ENCODE data around the gene WDR1. TPM values are rescaled to one million over a fixed set of nuclear protein-coding genes. Genes with fewer than 3 reads are reported as not detected.

WDR1 gene
- total RNA-seq, 2 donors from 2014 or later: 550 to 559 TPM

- Mint-ChIP-seq H3K4me3 (no peak overlapping the region), H3K36me3 (peaks cover 23% of the 10 kb centered on the region), H3K4me1 (ENCODE audit: low read depth in 2 of 2) (peaks cover 6 to 19% of the 10 kb centered on the region in 2 donors), H3K27me3 (no peaks in the 10 kb centered on the region), H3K9me3 (no peaks in the 10 kb centered on the region), H3K27ac (peak overlapping the region in 1 of 2 donors; percentile 37)
- ATAC-seq (no peak), DNase-seq (ENCODE audit: low spot score) (peak; percentile 49)
Observed at GRCh38 chr4:10077483-10078335, 38.9 kb downstream of the WDR1 start.

DNA sequence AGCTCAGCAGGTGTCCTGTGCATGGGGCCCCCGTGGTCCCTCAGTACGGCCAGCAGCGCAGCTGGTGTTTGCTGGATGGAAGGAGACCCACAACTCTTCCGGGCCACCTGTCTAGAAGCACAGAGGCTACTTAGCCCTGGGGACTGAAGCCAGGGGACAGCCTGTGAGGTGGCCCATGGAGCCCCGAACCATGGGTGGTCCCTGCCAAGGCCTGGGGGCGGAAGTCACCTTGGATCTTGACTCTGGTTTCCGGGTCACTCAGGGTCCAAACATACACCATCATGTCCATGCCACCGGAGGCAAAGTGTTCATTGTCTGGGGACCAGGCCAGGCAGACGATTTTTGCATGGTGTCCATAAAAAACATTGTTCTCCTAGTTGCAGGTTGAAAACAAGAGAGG, 39.5 kb downstream of the WDR1 start:
- no peaks in the 10 kb centered on the region for H3K27me3 Mint-ChIP-seq
- H3K36me3 Mint-ChIP-seq: peaks cover 23% of the 10 kb centered on the region
- peaks cover 6 to 15% of the 10 kb centered on the region in 2 donors for H3K4me1 Mint-ChIP-seq (ENCODE audit: low read depth in 2 of 2)
- no peaks in the 10 kb centered on the region for H3K9me3 Mint-ChIP-seq
- no peak overlapping the region for H3K27ac Mint-ChIP-seq
- ATAC-seq (no peak), DNase-seq (ENCODE audit: low spot score) (peak; percentile 31)
- no peak overlapping the region for H3K4me3 Mint-ChIP-seq

DNA sequence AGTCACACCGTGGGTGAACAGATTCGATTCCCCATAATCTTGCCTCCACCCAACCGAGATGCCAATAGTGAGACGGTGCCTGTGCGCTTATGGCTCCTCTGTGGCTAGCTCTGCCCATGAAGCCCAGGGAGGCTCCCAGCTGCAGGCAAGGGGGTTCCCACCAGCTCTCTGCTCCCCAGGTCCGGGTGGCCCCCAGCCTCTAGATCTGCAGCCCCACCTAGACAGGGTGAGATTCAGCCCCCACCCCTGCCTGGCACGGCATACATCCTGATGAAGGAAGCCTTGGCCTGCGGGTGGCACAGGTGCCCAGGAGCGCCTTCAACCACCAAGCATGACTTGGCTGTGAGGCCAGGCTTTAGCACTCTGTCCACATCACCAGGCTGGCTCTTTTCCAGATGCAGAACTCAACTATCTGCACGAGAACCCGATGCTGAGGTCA, 40.6 kb downstream of the WDR1 start:
- Mint-ChIP-seq H3K9me3 (no peaks in the 10 kb centered on the region), H3K27me3 (no peaks in the 10 kb centered on the region), H3K36me3 (peaks cover 18% of the 10 kb centered on the region), H3K4me3 (no peak overlapping the region), H3K27ac (peak overlapping the region; percentile 44 to 72), H3K4me1 (ENCODE audit: low read depth in 2 of 2) (peaks cover 6 to 12% of the 10 kb centered on the region in 2 donors)
- ATAC-seq (no peak), DNase-seq (ENCODE audit: low spot score) (peak; percentile 41)

- no peak overlapping the region for H3K27ac Mint-ChIP-seq
- DNase-seq (ENCODE audit: low spot score) (peak; percentile 5), ATAC-seq (no peak)
- no peaks in the 10 kb centered on the region for H3K9me3 Mint-ChIP-seq
- H3K36me3 Mint-ChIP-seq: peaks cover 18% of the 10 kb centered on the region
- H3K27me3 Mint-ChIP-seq: no peaks in the 10 kb centered on the region
- H3K4me1 Mint-ChIP-seq (ENCODE audit: low read depth in 2 of 2): peaks cover 6 to 12% of the 10 kb centered on the region in 2 donors
- H3K4me3 Mint-ChIP-seq: no peak overlapping the region
Observed at GRCh38 chr4:10075158-10075863, 41.3 kb downstream of the WDR1 start.

DNA sequence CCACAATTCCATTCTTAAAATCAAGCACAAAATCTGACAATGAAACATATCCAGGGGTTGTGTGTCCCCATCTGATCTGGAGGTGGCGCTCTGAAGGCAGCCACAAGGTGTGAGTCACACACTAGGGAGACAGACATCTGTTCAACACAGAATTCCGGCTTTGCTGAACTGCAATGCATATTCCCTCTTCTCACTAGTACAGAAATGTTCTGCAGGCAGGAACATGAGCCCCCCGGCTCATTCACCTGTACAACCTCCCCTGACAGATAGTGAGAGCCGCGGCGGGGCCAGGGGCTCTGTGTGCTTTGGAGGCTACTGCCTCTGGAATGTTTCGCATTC, 41.9 kb downstream of the WDR1 start:
- no peaks in the 10 kb centered on the region for H3K9me3 Mint-ChIP-seq
- H3K27ac Mint-ChIP-seq: no peak overlapping the region
- ATAC-seq (no peak), DNase-seq (ENCODE audit: low spot score) (peak; percentile 10)
- H3K4me1 Mint-ChIP-seq (ENCODE audit: low read depth in 2 of 2): peaks cover 6 to 13% of the 10 kb centered on the region in 2 donors
- H3K4me3 Mint-ChIP-seq: no peak overlapping the region
- H3K36me3 Mint-ChIP-seq: peaks cover 17% of the 10 kb centered on the region
- no peaks in the 10 kb centered on the region for H3K27me3 Mint-ChIP-seq

DNA sequence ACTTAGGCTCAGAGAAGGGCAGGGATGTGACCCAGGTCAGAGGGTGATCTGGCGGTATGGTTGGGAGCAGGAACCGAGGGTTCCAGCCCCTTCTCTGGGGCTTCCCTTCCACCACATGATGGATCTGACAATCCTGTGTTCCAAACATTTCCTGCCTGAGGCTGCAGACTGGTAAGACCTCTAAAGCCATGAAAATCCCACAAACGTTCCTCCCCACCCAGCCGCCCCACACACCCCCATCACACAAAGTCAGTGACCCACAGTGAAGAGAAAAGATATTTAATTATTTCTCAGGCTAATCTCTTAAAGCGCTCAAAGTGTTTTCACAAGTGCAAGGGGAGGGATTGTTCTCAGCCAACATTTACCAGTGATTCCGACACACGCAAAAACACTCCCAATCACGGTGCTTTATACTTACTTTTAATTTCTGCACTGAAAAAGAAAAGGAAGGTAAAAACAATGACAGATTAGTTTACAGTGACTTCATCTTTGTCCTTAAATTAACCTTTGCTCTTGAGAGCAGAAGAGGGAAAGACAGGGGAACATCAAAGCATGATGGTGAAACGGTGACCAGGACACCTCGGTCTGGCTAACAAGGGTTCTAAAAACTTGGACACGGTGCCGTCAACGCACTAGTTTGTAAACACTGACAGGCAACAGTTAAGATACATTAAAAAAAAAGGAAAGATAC, 42.4 kb downstream of the WDR1 start:
- Mint-ChIP-seq H3K27ac (no peak overlapping the region), H3K4me1 (ENCODE audit: low read depth in 2 of 2) (peaks cover 6 to 12% of the 10 kb centered on the region in 2 donors), H3K36me3 (peaks cover 12% of the 10 kb centered on the region), H3K4me3 (no peak overlapping the region), H3K9me3 (no peaks in the 10 kb centered on the region), H3K27me3 (no peaks in the 10 kb centered on the region)
- no peak for DNase-seq (ENCODE audit: low spot score)
- no peak for ATAC-seq

- ATAC-seq: no peak
- Mint-ChIP-seq H3K9me3 (no peaks in the 10 kb centered on the region), H3K4me3 (no peak overlapping the region), H3K4me1 (ENCODE audit: low read depth in 2 of 2) (peaks cover 6 to 12% of the 10 kb centered on the region in 2 donors), H3K36me3 (peaks cover 12% of the 10 kb centered on the region), H3K27ac (peak overlapping the region in 1 of 2 donors; percentile 21), H3K27me3 (no peaks in the 10 kb centered on the region)
- peak; percentile 23 for DNase-seq (ENCODE audit: low spot score)
Observed at GRCh38 chr4:10072420-10073017, 44.1 kb downstream of the WDR1 start.

DNA sequence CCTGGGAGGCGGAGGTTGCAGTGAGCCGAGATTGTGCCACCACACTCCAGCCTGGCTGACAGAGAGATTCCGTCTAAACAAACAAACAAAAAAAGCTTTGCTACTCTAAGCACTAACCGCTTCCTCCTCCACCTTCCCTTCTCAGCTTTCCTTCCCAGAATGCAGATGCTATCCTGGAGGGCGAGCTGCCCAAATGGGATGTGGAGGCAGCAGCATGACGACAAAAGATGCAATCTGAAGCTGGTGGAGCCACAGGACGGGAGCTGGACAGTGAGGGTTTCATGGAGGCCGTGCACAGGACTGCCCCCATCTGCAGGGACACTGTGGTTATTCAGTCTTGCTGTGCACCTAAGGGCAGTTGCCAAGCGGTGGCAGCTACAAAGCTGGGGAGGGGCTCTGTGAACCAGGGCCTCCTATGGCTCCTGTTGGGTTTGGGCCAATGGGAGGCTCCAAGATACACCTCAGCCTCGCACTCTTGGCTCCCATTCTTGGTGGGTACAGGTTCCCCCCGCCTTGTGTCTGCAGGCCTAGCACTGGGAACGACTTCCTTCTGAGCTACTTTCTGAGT, 47.4 kb downstream of the WDR1 start:
- no peaks in the 10 kb centered on the region for H3K9me3 Mint-ChIP-seq
- H3K4me1 Mint-ChIP-seq (ENCODE audit: low read depth in 2 of 2): peaks cover 0 to 7% of the 10 kb centered on the region in 2 donors
- no peaks in the 10 kb centered on the region for H3K27me3 Mint-ChIP-seq
- DNase-seq (ENCODE audit: low spot score) (peak; percentile 39), ATAC-seq (no peak)
- peaks cover 12% of the 10 kb centered on the region for H3K36me3 Mint-ChIP-seq
- H3K27ac Mint-ChIP-seq: peak overlapping the region in 1 of 2 donors; percentile 64
- H3K4me3 Mint-ChIP-seq: no peak overlapping the region

DNA sequence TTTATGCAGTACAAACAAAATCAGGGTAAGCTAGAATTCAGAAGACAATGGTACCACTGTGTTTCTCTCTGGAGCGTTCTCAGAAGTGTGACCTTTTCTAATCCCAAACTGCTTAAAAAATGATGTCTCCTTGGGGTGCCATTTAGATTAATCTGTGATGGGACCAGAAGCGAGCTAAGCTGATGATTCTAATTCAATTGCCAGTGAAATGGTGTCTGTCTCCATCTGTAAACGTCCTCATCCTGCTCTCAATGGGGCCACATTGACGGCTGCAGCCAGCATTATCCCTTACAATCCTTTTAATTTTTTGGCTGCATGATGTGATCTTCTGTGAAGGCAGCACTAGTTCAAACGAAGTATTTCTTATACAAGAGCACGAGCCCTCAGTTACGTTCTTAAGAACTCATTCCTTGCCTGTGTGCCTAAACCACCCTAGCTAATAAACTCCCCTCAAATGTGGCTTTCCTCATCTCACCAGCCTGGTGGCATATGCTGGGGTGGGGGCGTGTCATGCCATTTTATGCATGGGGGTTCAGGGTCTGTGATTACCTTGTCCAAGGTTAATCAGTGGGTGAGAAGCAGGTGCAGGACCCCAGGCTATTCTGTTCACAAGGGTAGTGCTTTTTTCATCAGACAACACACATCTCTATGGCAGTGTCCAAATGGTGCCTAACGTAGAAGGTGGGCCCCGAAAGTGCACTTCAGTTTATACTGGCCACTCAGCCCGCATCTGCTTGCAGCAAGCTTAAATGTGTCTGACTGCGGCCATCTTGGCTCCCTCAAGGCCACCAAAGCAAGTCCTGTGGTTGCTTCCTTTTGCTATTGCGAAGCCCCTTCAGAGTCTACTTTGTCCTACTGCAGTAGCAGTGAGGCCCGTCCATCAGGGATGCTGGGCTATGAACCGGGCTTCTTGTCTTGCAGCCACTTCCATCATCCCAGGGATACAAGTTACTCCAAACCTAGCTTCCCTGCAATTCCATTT, 49.6 kb downstream of the WDR1 start:
- no peak overlapping the region for H3K27ac Mint-ChIP-seq
- no peak for ATAC-seq
- H3K4me1 Mint-ChIP-seq (ENCODE audit: low read depth in 2 of 2): peaks cover 0 to 4% of the 10 kb centered on the region in 2 donors
- H3K9me3 Mint-ChIP-seq: no peaks in the 10 kb centered on the region
- H3K36me3 Mint-ChIP-seq: peaks cover 7% of the 10 kb centered on the region
- H3K27me3 Mint-ChIP-seq: no peaks in the 10 kb centered on the region
- no peak overlapping the region for H3K4me3 Mint-ChIP-seq
- DNase-seq (ENCODE audit: low spot score): peak; percentile 12

DNA sequence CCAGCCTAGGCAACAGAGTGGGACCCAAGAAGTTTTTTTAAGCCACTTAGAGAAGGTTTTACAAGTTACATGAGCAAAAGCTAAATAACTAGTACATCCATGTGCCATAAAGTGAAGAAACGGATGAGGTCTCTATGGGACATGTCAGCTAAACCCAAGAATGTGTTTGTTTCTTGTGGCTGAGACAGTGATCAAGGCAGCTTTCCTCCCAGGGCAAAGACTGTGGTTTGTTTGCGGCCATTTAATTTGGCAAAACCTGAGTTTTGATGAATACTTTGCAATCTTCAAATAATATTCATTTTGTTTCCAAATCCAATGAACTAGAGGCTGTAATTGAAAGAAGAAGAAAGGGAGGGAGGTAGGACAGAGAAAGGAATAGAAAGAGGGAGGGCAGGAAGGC, 50.4 kb downstream of the WDR1 start:
- Mint-ChIP-seq H3K36me3 (peaks cover 7% of the 10 kb centered on the region), H3K27me3 (no peaks in the 10 kb centered on the region), H3K9me3 (no peaks in the 10 kb centered on the region), H3K27ac (peak overlapping the region in 1 of 2 donors; percentile 35), H3K4me1 (ENCODE audit: low read depth in 2 of 2) (peaks cover 0 to 4% of the 10 kb centered on the region in 2 donors), H3K4me3 (no peak overlapping the region)
- no peak for DNase-seq (ENCODE audit: low spot score)
- no peak for ATAC-seq

GRCh38 chr4:10063544-10064300, 52.9 kb downstream of the WDR1 start:
- no peaks in the 10 kb centered on the region for H3K4me1 Mint-ChIP-seq (ENCODE audit: low read depth in 2 of 2)
- no peaks in the 10 kb centered on the region for H3K27me3 Mint-ChIP-seq
- H3K27ac Mint-ChIP-seq: no peak overlapping the region
- H3K36me3 Mint-ChIP-seq: peaks cover 7% of the 10 kb centered on the region
- H3K4me3 Mint-ChIP-seq: no peak overlapping the region
- H3K9me3 Mint-ChIP-seq: no peaks in the 10 kb centered on the region
- DNase-seq (ENCODE audit: low spot score): peak; percentile 29
- no peak for ATAC-seq
